ENCODE data around the gene C1orf35. TPM values are rescaled to one million over a fixed set of nuclear protein-coding genes. Genes with fewer than 3 reads are reported as not detected.

The C1orf35 gene
- polyA plus RNA-seq, 3 donors: 6.9 to 34.2 (median 10.6) TPM

GRCh38 chr1:228148196-228148861 is 45.2 kb upstream of the C1orf35 start:
- Histone ChIP-seq H2AFZ (ENCODE audit: insufficient read depth, low read depth, low read length, poor library complexity, severe bottlenecking) (no peak overlapping the region), H3K79me2 (ENCODE audit: insufficient read depth, low read length) (peaks cover 32% of the 10 kb centered on the region), H3K27ac (ENCODE audit: low read depth in 1 of 2, low read length in 2 of 2) (no peak overlapping the region), H3K4me2 (replicated peaks; ENCODE audit: extremely low read depth, low read length, poor library complexity, severe bottlenecking) (no peak overlapping the region), H3K4me3 (replicated peaks in 1 of 3; ENCODE audit: low read depth in 2 of 3, low read length in 3 of 3) (no peak overlapping the region), H3K36me3 (replicated peaks in 1 of 2; ENCODE audit: control insufficient read depth in 1 of 2, insufficient read depth in 2 of 2, low read length in 2 of 2) (peaks cover 32 to 40% of the 10 kb centered on the region in 2 donors), H3K4me1 (ENCODE audit: control insufficient read depth in 1 of 2, insufficient read depth in 2 of 2, low read length in 2 of 2) (no peaks in the 10 kb centered on the region), H3K9ac (ENCODE audit: insufficient read depth, low read length, poor library complexity, severe bottlenecking) (no peak overlapping the region), H3K27me3 (ENCODE audit: control insufficient read depth in 2 of 2, insufficient read depth in 2 of 2, low read length in 2 of 2) (no peaks in the 10 kb centered on the region), H3K9me3 (replicated peaks in 1 of 2; ENCODE audit: control insufficient read depth in 1 of 2, insufficient read depth in 1 of 2, low read length in 2 of 2) (no peaks in the 10 kb centered on the region), H4K20me1 (ENCODE audit: insufficient read depth, low read length) (peaks cover 79% of the 10 kb centered on the region)
- Mint-ChIP-seq H3K4me3 (no peak overlapping the region), H3K9me3 (no peaks in the 10 kb centered on the region), H3K36me3 (peaks cover 15 to 44% of the 10 kb centered on the region in 2 donors), H3K4me1 (peaks cover 6% of the 10 kb centered on the region), H3K27me3 (ENCODE audit: low read depth in 3 of 3) (peaks cover 0 to 4% (median 0%) of the 10 kb centered on the region in 3 donors), H3K27ac (no peak overlapping the region)
- TF ChIP-seq, protein P1, sequence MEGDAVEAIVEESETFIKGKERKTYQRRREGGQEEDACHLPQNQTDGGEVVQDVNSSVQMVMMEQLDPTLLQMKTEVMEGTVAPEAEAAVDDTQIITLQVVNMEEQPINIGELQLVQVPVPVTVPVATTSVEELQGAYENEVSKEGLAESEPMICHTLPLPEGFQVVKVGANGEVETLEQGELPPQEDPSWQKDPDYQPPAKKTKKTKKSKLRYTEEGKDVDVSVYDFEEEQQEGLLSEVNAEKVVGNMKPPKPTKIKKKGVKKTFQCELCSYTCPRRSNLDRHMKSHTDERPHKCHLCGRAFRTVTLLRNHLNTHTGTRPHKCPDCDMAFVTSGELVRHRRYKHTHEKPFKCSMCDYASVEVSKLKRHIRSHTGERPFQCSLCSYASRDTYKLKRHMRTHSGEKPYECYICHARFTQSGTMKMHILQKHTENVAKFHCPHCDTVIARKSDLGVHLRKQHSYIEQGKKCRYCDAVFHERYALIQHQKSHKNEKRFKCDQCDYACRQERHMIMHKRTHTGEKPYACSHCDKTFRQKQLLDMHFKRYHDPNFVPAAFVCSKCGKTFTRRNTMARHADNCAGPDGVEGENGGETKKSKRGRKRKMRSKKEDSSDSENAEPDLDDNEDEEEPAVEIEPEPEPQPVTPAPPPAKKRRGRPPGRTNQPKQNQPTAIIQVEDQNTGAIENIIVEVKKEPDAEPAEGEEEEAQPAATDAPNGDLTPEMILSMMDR (IDR thresholded peaks at IDR 0.05): no peak
- DNase-seq: no peak
- intact Hi-C loops (cut with micrococcal nuclease): no loop called here
- WGBS (ENCODE audit: insufficient coverage): 82% methylated on average over 15 of the region's 18 CpGs

GRCh38 chr1:228147768-228148167 is 44.6 kb upstream of the C1orf35 start:
- peaks cover 11% of the 10 kb centered on the region for H3K4me1 Mint-ChIP-seq

More at GRCh38 chr1:228147768-228148167, 44.6 kb upstream of the C1orf35 start:
- intact Hi-C loops (cut with micrococcal nuclease): no loop called here
- H3K36me3 ChIP-seq (replicated peaks in 1 of 2; ENCODE audit: control insufficient read depth in 1 of 2, insufficient read depth in 2 of 2, low read length in 2 of 2): peaks cover 32 to 40% of the 10 kb centered on the region in 2 donors
- H4K20me1 ChIP-seq (ENCODE audit: insufficient read depth, low read length): peaks cover 84% of the 10 kb centered on the region
- no peak for DNase-seq
- no peak overlapping the region for H3K4me2 ChIP-seq (replicated peaks; ENCODE audit: extremely low read depth, low read length, poor library complexity, severe bottlenecking)
- Mint-ChIP-seq H3K9me3 (no peaks in the 10 kb centered on the region), H3K4me3 (no peak overlapping the region), H3K27me3 (ENCODE audit: low read depth in 3 of 3) (peaks cover 0 to 4% (median 0%) of the 10 kb centered on the region in 3 donors), H3K36me3 (peaks cover 15 to 45% of the 10 kb centered on the region in 2 donors), H3K27ac (peak overlapping the region in 1 of 7 donors; percentile 37)
- no peak overlapping the region for H3K9ac ChIP-seq (ENCODE audit: insufficient read depth, low read length, poor library complexity, severe bottlenecking)
- H3K9me3 ChIP-seq (replicated peaks in 1 of 2; ENCODE audit: control insufficient read depth in 1 of 2, insufficient read depth in 1 of 2, low read length in 2 of 2): no peaks in the 10 kb centered on the region
- no peaks in the 10 kb centered on the region for H3K4me1 ChIP-seq (ENCODE audit: control insufficient read depth in 1 of 2, insufficient read depth in 2 of 2, low read length in 2 of 2)
- TF ChIP-seq, protein P1 (IDR thresholded peaks at IDR 0.05): no peak
- no peaks in the 10 kb centered on the region for H3K27me3 ChIP-seq (ENCODE audit: control insufficient read depth in 2 of 2, insufficient read depth in 2 of 2, low read length in 2 of 2)
- H3K79me2 ChIP-seq (ENCODE audit: insufficient read depth, low read length): peaks cover 38% of the 10 kb centered on the region
- no peak overlapping the region for H3K27ac ChIP-seq (ENCODE audit: low read depth in 1 of 2, low read length in 2 of 2)
- WGBS (ENCODE audit: insufficient coverage): 96% methylated on average over 4 of the region's 4 CpGs
- no peak overlapping the region for H2AFZ ChIP-seq (ENCODE audit: insufficient read depth, low read depth, low read length, poor library complexity, severe bottlenecking)
- no peak overlapping the region for H3K4me3 ChIP-seq (replicated peaks in 1 of 3; ENCODE audit: low read depth in 2 of 3, low read length in 3 of 3)

Data from CD14-positive monocyte (primary cell).